ENCODE measurements around the gene CHML. TPM values are rescaled to one million over a fixed set of nuclear protein-coding genes. Genes with fewer than 3 reads are reported as not detected.

CHML gene
- total RNA-seq, 2 donors from 2014 or later, result 4.9 to 11.2 TPM

- intact Hi-C loops (cut with DNase I), result loop anchor here in 1 of 2 donors (10.0 kb wide), 1 partner anchor 1753 kb away; no protein-coding TSS in a partner anchor
Observed at GRCh38 chr1:241652012-241652411, 11.8 kb upstream of the CHML start, which contains the start of gene WDR64. Gene WDR64, plus strand, starts transcription at chr1:241652281. Its CDS starts 204 bp downstream, at chr1:241652485.

DNA sequence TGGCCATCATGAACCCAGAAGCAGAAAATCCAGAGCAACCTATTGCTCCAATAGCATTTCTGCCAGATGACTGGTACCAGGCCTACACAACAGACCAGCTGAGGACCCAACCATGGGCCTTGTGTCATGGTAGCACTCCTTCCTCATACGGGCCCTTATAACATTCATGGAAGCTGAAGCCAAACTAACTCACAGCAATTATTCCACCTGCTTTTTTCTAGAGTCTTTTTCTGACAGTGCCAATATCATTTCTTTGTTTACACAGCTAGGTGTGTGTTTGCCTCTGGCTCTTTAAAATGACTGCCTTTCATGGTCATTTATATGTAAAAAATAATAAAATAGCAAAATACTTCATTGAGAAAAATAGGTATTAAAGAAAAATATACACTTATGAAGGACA, 8.0 kb upstream of the CHML start:
- intact Hi-C loops (cut with DNase I), result no loop called here
- no peak for DNase-seq (ENCODE audit: low spot score)

More at GRCh38 chr1:241652012-241652411, 11.8 kb upstream of the CHML start, which contains the start of gene WDR64:
- DNase-seq (ENCODE audit: low spot score), result no peak

GRCh38 chr1:241647658-241648057, 7.5 kb upstream of the CHML start:
- intact Hi-C loops (cut with DNase I), result no loop called here
- DNase-seq (ENCODE audit: low spot score), result no peak

GRCh38 chr1:241646201-241646600, 6.0 kb upstream of the CHML start:
- intact Hi-C loops (cut with DNase I), result no loop called here
- DNase-seq (ENCODE audit: low spot score), result no peak

- no peak for DNase-seq (ENCODE audit: low spot score)
- intact Hi-C loops (cut with DNase I), result no loop called here
Observed at GRCh38 chr1:241645199-241645598, 5.0 kb upstream of the CHML start.

DNA sequence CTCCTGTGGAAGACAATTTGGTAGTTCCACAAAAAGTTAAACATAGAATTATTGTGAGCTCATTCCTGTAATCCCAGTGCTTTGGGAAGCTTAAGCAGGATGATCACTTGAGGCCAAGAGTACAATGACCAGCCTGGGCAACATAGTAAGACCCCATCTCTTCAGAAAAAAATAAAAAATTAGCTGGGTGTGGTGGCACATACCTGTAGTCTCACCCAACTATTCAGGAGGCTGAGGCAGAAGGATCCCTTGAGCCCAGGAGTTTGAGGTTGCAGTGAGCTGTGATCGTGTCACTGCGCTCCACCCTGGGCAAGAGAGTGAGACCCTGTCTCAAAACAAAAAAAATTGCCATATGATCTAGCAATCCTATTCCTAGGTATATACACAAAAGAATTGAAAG, 4.1 kb upstream of the CHML start:
- DNase-seq (ENCODE audit: low spot score), result no peak
- intact Hi-C loops (cut with DNase I), result no loop called here

DNA sequence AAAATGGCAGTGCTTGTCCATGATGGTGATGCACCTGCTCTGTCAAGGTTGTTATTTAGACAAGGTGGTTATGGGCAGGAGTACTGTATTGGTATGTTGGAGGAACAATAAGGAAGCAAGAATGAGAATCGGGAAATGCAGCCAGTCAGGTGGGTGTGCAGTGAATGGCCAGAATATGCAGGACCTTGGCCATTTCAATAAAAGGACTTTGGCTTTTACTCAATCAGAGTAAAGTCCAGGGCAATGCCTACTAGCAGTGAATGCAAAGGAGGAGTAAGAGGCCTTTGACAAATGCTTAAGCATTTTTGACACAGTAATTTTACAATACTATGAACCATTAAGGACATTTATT, 2.4 kb upstream of the CHML start:
- intact Hi-C loops (cut with DNase I), result no loop called here
- DNase-seq (ENCODE audit: low spot score), result no peak

- DNase-seq (ENCODE audit: low spot score), result no peak
- intact Hi-C loops (cut with DNase I), result no loop called here
Observed at GRCh38 chr1:241641773-241642592, 1.8 kb upstream of the CHML start.

- DNase-seq (ENCODE audit: low spot score), result no peak
- intact Hi-C loops (cut with DNase I), result no loop called here
Observed at GRCh38 chr1:241640867-241641622, 876 bp upstream of the CHML start.

DNA sequence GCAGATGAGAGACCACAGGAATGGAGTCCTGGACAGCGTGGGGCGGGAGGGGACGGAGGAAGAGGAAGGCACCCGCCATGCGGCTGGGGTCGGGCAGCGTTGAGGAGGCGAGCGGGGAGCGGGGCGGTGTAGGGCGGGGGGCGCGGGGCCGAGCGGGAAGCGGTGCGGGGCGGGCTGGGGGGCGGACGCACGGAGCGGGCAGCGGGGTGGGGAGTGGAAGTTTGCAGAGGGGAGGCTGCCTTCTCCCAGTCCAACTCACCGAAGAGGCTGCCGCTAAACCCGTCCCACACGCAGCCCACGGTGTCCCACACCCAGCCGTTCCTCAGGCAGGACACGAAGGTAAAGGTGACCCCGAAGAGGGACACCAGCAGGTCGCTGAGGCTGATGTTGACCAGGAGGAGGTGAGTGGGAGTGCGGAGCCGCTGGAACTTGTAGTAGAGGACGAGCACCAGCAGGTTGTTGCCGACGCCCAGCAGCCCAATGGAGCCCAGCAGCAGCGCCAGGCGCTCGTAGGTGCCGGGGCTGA, 483 bp downstream of the CHML start:
- peak; percentile 83 for DNase-seq (ENCODE audit: low spot score)
- intact Hi-C loops (cut with DNase I), result no loop called here

DNA sequence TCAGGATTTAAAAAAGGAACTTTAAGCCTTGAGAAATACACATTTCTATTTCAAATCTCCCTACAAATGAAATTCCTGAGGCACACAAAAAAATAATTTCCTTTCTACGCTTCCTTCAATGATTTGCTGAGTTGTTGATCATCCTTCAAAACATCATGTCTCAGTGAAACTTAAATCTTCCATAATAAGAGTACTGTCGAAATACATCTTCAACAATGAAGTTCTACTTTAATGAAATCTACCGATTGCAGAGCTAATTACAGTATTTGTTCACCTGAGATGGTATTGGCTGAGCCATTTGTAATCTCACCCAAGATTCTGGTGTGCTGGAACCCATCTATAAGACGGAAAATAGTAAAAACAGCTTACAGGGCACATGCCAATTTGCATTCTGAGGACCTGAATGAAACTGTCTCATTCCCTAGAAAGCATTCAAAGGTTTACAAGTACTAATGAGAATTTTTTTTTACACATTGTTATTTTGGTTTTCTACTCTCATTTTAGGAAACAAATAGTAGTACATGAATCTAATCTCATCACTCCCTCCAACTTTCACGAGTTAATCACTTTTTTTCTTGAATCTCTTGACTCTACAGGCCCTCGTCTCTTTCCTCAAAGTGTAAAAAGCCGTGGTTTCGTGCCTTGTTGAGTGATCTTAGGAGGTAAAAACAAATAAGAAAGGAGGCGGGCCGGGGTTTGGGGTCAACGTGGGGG, 1.1 kb downstream of the CHML start:
- intact Hi-C loops (cut with DNase I), result no loop called here
- no peak for DNase-seq (ENCODE audit: low spot score)

- intact Hi-C loops (cut with DNase I), result no loop called here
- DNase-seq (ENCODE audit: low spot score), result no peak
Observed at GRCh38 chr1:241638099-241638682, 2.0 kb downstream of the CHML start.

- no peak for DNase-seq (ENCODE audit: low spot score)
- intact Hi-C loops (cut with DNase I), result no loop called here
Observed at GRCh38 chr1:241637604-241638003, 2.6 kb downstream of the CHML start.

DNA sequence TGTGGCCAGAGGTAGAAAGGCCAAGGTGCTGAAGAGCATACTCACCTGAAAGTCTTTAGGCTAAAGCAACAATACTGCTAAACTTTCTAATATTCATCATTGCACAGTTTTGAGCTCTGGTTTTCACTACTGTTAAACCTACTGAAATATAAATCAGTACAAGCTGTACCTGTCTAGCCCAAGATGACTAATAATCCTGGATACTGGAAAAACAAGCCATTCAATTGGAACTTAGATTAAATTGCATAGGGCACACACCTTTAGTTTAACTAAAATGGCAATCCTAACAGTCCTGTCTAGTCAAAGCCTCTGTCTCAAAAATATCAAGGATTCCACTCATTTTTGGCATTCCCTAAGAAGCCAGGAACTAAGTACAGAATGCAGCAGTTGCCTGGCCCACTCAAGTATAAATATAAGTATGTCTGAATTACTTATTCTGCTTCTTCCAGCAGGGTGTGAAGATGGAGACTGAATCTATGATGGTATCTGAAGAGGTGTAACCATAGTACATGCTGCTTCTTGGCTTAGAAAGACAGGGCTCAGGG, 3.1 kb downstream of the CHML start:
- DNase-seq (ENCODE audit: low spot score), result no peak
- intact Hi-C loops (cut with DNase I), result no loop called here

DNA sequence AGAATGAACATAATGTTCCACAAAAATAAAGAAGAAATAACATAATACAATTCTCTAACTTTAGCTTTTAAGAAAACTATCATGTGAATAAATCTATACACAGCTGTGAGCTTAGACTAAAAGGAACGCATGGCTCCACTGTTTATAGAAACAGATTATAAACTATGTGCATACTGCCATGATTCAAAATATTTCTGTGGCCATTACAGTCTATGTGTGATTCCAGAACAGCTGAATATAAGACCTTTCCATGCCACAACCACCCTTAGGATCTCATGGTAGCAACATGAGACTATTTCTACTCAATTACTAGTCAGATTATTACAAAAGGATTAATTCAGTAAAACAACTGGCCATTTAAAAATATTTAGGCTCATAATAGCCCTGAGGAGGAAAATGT, 3.9 kb downstream of the CHML start:
- intact Hi-C loops (cut with DNase I), result no loop called here
- DNase-seq (ENCODE audit: low spot score), result no peak

- DNase-seq (ENCODE audit: low spot score), result no peak
- intact Hi-C loops (cut with DNase I), result no loop called here
Observed at GRCh38 chr1:241635556-241636152, 4.5 kb downstream of the CHML start.

GRCh38 chr1:241632987-241633386, 7.2 kb downstream of the CHML start:
- intact Hi-C loops (cut with DNase I), result no loop called here
- DNase-seq (ENCODE audit: low spot score), result no peak

DNA sequence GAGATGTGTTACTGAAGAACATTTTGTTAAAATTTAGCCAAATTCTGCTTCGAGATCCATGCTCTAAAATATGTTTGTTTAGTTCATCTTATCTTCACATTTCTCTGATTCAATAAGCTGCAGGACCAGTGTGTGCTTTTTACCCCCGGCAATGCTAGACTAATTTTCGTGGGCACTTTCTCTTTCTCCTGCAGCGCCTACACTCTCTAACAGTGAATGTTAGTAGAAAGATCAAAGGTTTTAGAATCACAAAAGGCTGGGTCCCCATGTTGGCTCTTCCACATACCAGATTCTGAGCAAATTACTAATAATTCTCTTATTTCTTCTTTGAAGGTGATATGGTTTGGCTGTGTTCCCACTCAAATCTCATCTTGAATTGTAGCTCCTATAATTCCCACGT, 8.5 kb downstream of the CHML start:
- intact Hi-C loops (cut with DNase I), result no loop called here
- DNase-seq (ENCODE audit: low spot score), result no peak

DNA sequence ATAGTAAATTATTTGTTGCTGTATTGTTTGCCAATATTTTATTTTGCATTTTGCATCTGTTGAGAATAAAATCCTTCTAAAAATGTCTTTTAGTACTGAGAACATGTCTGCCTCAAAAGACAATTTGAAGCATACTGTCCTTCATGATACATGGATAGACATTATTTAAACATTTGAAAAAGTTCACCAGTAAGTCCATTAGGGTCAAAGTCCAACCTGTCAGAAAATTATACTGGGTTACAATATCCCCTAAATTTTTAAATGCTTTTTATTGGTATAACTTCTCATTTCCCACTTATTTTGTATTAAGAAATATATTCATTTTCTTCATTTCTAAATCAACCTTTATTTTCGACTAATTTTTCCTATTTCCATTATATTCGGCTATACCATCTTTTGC, 9.3 kb downstream of the CHML start:
- intact Hi-C loops (cut with DNase I), result no loop called here
- no peak for DNase-seq (ENCODE audit: low spot score)

All from posterior vena cava (tissue), 2 donors.